IMR-90 (cell line): ENCODE data around the gene SLC4A7.
"Not testable (repeated sequence)": the region's sequence is repeated elsewhere in the genome, so short reads cannot be mapped to it uniquely, and the experiment has no call there.

Experiments used
- CEBPB ChIP-seq: IDR thresholded peaks from 2 replicates; pipeline ENCODE4 v1.6.1; 2012; ENCODE audit warnings: low read depth, low read length, improper control_type of control experiment
- CHD1 ChIP-seq: IDR thresholded peaks from 2 replicates; pipeline ENCODE4 v1.6.1; 2012; ENCODE audit warnings: low read depth, low read length, improper control_type of control experiment
- CTCF ChIP-seq: conservative IDR thresholded peaks from 2 replicates; pipeline ENCODE4 v1.5.1; 2012; ENCODE audit warnings: mild to moderate bottlenecking, low read depth, low read length, improper control_type of control experiment
- ELK1 ChIP-seq: fragments of 150-350 bp; IDR thresholded peaks from 2 replicates; pipeline ENCODE4 v1.6.1; 2016; ENCODE audit warnings: low read depth, mild to moderate bottlenecking, low read length, moderate library complexity, borderline replicate concordance
- FOS ChIP-seq: fragments of 150-350 bp; IDR thresholded peaks from 2 replicates; pipeline ENCODE4 v1.6.1; 2016; ENCODE audit warnings: low read depth, low read length
- MAFK ChIP-seq: IDR thresholded peaks from 2 replicates; pipeline ENCODE4 v1.6.1; 2012; ENCODE audit warnings: low read depth, low read length, improper control_type of control experiment
- MXI1 ChIP-seq: IDR thresholded peaks from 2 replicates; pipeline ENCODE4 v1.6.1; 2012; ENCODE audit warnings: low read depth, mild to moderate bottlenecking, low read length, moderate library complexity, borderline replicate concordance
- NFE2L2 ChIP-seq: fragments of 150-350 bp; IDR thresholded peaks from 2 replicates; pipeline ENCODE4 v1.6.1; 2016; ENCODE audit warnings: low read depth, mild to moderate bottlenecking, low read length
- POLR2A ChIP-seq: IDR thresholded peaks from 2 replicates; pipeline ENCODE4 v1.6.1; 2012; ENCODE audit warnings: mild to moderate bottlenecking, low read depth, low read length
- RAD21 ChIP-seq: IDR thresholded peaks from 2 replicates; pipeline ENCODE4 v1.6.1; 2012; ENCODE audit warnings: low read length, improper control_type of control experiment
- RCOR1 ChIP-seq: IDR thresholded peaks from 2 replicates; pipeline ENCODE4 v1.6.1; 2012; ENCODE audit warnings: mild to moderate bottlenecking, low read length, improper control_type of control experiment; ENCODE audit not compliant: insufficient replicate concordance
- SMC3 ChIP-seq: fragments of 150-350 bp; IDR thresholded peaks from 2 replicates; pipeline ENCODE4 v1.6.1; 2016; ENCODE audit warnings: low read depth, mild to moderate bottlenecking, antibody characterized with exemption, low read length, moderate library complexity

- not testable (repeated sequence) for TF ChIP-seq CTCF, POLR2A, CEBPB, RCOR1, CHD1, FOS, SMC3, ELK1, MXI1, MAFK, RAD21, NFE2L2
Observed at GRCh38 chr3:27328982-27329762, 155.0 kb downstream of the SLC4A7 start.
